Uterus (tissue), 2 donors: ENCODE results near the gene PGM1.

Experiments
- POLR2A ChIP-seq, 2 donors: fragments of 450-650 bp; IDR thresholded peaks; one replicate each; pipeline ENCODE4 v1.6.1; 2016; ENCODE audit warnings: antibody characterized with exemption in 2 of 2, mild to moderate bottlenecking in 1 of 2, moderate library complexity in 1 of 2
- TF ChIP-seq, protein P1 (sequence below), 4 experiments: fragments of 200-600 bp in 2 of 4; fragments of 450-650 bp in 2 of 4; sonication (generic) in 2 of 4; IDR thresholded peaks; one replicate each; pipeline ENCODE4 v1.5.1; 2016 to 2019; ENCODE audit warnings: antibody characterized with exemption in 4 of 4, mild to moderate bottlenecking in 2 of 4, moderate library complexity in 1 of 4

GRCh38 chr1:63640633-63641567 lies 47.7 kb downstream of the PGM1 start:
- no peak for TF ChIP-seq POLR2A (IDR thresholded peaks at IDR 0.05)
- TF ChIP-seq, protein P1, sequence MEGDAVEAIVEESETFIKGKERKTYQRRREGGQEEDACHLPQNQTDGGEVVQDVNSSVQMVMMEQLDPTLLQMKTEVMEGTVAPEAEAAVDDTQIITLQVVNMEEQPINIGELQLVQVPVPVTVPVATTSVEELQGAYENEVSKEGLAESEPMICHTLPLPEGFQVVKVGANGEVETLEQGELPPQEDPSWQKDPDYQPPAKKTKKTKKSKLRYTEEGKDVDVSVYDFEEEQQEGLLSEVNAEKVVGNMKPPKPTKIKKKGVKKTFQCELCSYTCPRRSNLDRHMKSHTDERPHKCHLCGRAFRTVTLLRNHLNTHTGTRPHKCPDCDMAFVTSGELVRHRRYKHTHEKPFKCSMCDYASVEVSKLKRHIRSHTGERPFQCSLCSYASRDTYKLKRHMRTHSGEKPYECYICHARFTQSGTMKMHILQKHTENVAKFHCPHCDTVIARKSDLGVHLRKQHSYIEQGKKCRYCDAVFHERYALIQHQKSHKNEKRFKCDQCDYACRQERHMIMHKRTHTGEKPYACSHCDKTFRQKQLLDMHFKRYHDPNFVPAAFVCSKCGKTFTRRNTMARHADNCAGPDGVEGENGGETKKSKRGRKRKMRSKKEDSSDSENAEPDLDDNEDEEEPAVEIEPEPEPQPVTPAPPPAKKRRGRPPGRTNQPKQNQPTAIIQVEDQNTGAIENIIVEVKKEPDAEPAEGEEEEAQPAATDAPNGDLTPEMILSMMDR (IDR thresholded peaks at IDR 0.05) = no peak
